GM23338 (cell line): ENCODE results near the gene KIAA1755. TPM values are rescaled to one million over a fixed set of nuclear protein-coding genes. Genes with fewer than 3 reads are reported as not detected.

Experiments used
- ATAC-seq: fragments of 200-7000 bp; cut with Tn5 transposase; 3 replicates; pipeline ENCODE4 v1.9.1; 2020
- DNase-seq: peaks from one replicate; pipeline ENCODE4 v3.0.0-alpha.2; 2015; ENCODE audit warnings: low spot score
- H2AFZ ChIP-seq: fragments of 200-600 bp; sonication (generic); 2 replicates; pipeline ENCODE4 v1.8.0; 2016; ENCODE audit warnings: antibody characterized with exemption, mild to moderate bottlenecking, moderate library complexity
- H3F3A ChIP-seq: fragments of 200-600 bp; sonication (generic); replicated peaks from 2 replicates; pipeline ENCODE4 v1.8.0; 2017; ENCODE audit warnings: antibody characterized with exemption, mixed run types, low read depth
- H3K27ac ChIP-seq: fragments of 200-600 bp; sonication (generic); 2 replicates; pipeline ENCODE4 v1.6.1; 2016; ENCODE audit warnings: low read depth
- H3K27me3 ChIP-seq: fragments of 200-600 bp; sonication (generic); 2 replicates; pipeline ENCODE4 v1.8.0; 2016; ENCODE audit warnings: mild to moderate bottlenecking, mixed run types, moderate library complexity; ENCODE audit not compliant: insufficient read depth
- H3K36me3 ChIP-seq: fragments of 200-600 bp; sonication (generic); 2 replicates; pipeline ENCODE4 v1.8.0; 2016; ENCODE audit warnings: mild to moderate bottlenecking; ENCODE audit not compliant: insufficient read depth
- H3K4me1 ChIP-seq: fragments of 200-600 bp; sonication (generic); 2 replicates; pipeline ENCODE4 v1.8.0; 2016; ENCODE audit warnings: mild to moderate bottlenecking, moderate library complexity; ENCODE audit not compliant: insufficient read depth
- H3K4me2 ChIP-seq: fragments of 200-600 bp; sonication (generic); 2 replicates; pipeline ENCODE4 v1.7.1; 2017; ENCODE audit warnings: mixed run types
- H3K4me3 ChIP-seq: fragments of 200-600 bp; sonication (generic); 2 replicates; pipeline ENCODE4 v1.6.1; 2016; ENCODE audit warnings: mixed run types
- H3K79me2 ChIP-seq: fragments of 200-600 bp; sonication (generic); replicated peaks from 2 replicates; pipeline ENCODE4 v1.8.0; 2017; ENCODE audit warnings: mild to moderate bottlenecking; ENCODE audit not compliant: insufficient read depth
- H3K9me2 ChIP-seq: fragments of 200-600 bp; sonication (generic); 2 replicates; pipeline ENCODE4 v1.8.0; 2017; ENCODE audit not compliant: insufficient read depth
- H4K20me1 ChIP-seq: fragments of 200-600 bp; sonication (generic); replicated peaks from 2 replicates; pipeline ENCODE4 v1.8.0; 2017; ENCODE audit warnings: mild to moderate bottlenecking; ENCODE audit not compliant: insufficient read depth
- H3K27ac Mint-ChIP-seq: 2 replicates; pipeline ENCODE4 v1.8.0; 2020; ENCODE audit warnings: inconsistent platforms, mild to moderate bottlenecking, moderate library complexity, mixed read lengths
- H3K27me3 Mint-ChIP-seq: 3 replicates; pipeline ENCODE4 v1.8.0; 2022; ENCODE audit warnings: low read depth, mild to moderate bottlenecking, moderate library complexity, mixed read lengths, inconsistent platforms; ENCODE audit not compliant: insufficient read depth, poor library complexity
- H3K36me3 Mint-ChIP-seq: 3 replicates; pipeline ENCODE4 v1.8.0; 2021; ENCODE audit warnings: low read depth, mild to moderate bottlenecking, inconsistent platforms, moderate library complexity, mixed read lengths
- H3K4me1 Mint-ChIP-seq: 3 replicates; pipeline ENCODE4 v1.8.0; 2020; ENCODE audit warnings: mild to moderate bottlenecking, inconsistent platforms, mixed read lengths
- H3K4me3 Mint-ChIP-seq: 3 replicates; pipeline ENCODE4 v1.8.0; 2021; ENCODE audit warnings: moderate library complexity, mild to moderate bottlenecking, inconsistent platforms, mixed read lengths
- H3K9me3 Mint-ChIP-seq: 3 replicates; pipeline ENCODE4 v1.8.0; 2020; ENCODE audit warnings: moderate library complexity, mild to moderate bottlenecking, inconsistent platforms, mixed read lengths
- EZH2phosphoT487 ChIP-seq: fragments of 200-600 bp; sonication (generic); IDR thresholded peaks from one replicate; pipeline ENCODE4 v1.8.1; 2018; ENCODE audit warnings: antibody characterized with exemption; ENCODE audit not compliant: unreplicated experiment
- JUNB ChIP-seq: IDR thresholded peaks from one replicate; pipeline ENCODE4 v1.6.1; 2016; ENCODE audit warnings: antibody characterized with exemption; ENCODE audit not compliant: unreplicated experiment
- POLR2AphosphoS5 ChIP-seq: IDR thresholded peaks from 2 replicates; pipeline ENCODE4 v1.6.1; 2016; ENCODE audit warnings: antibody characterized with exemption, low read depth
- STAT1 ChIP-seq: IDR thresholded peaks from one replicate; pipeline ENCODE4 v1.6.1; 2016; ENCODE audit warnings: antibody characterized with exemption; ENCODE audit not compliant: unreplicated experiment
- ZNF114 ChIP-seq: fragments of 250-450 bp; sonication (Bioruptor Pico); IDR thresholded peaks from 2 replicates; pipeline ENCODE4 v1.5.0; 2020; ENCODE audit warnings: mild to moderate bottlenecking, moderate library complexity
- ZNF331 ChIP-seq: fragments of 250-450 bp; sonication (Bioruptor Pico); IDR thresholded peaks from 2 replicates; pipeline ENCODE4 v1.5.0; 2020; ENCODE audit warnings: low read depth, mild to moderate bottlenecking, moderate library complexity
- ZNF462 ChIP-seq: fragments of 250-450 bp; sonication (Bioruptor Pico); IDR thresholded peaks from 2 replicates; pipeline ENCODE4 v1.5.0; 2020; ENCODE audit warnings: mild to moderate bottlenecking, moderate library complexity
- polyA plus RNA-seq: library from polyadenylated mRNA; unstranded; fragments of >200 nt; fragmentation: Nextera tagmentation; extraction: Ambion mirVana; gene quantifications from 2 replicates; pipeline ENCODE4 v1.2.1, GENCODE V29; 2016
- total RNA-seq: library from RNA; depleted of rRNA; stranded (reverse); fragments of >200 nt; shearing (Covaris generic); gene quantifications from 2 replicates; pipeline ENCODE4 v1.2.3, GENCODE V29; 2014

The KIAA1755 gene
- total and polyA plus RNA-seq, 2 experiments from 2014 or later, result 0.28 TPM; not detected in 1

DNA sequence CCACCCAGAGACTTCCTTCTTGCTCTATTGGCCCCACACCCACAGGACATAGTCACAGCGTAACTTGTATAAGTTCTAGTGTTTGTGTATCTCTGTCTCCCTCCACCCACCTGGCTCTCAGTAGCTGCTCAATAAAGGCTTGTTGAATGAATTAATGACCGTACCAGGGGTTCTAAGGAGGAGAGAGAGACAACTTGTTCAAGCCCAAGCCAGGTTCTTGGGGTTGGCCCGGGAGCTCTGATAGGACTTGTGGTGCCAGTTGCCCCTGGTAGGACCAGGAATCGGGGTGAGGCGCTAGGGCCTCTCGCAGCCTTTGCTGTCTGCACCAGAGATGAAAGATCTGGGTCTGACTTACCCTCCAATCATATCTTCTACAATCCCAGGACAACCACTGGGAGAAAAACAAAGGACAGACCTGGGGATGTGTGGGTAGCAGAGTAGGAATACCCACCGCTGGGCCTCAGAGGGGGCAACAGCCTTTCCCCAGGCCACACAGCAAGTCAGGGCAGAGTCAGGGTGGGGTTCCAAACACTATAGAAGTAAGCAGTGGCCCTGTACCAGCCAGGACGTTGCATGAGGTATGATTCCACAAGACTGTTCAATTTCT lies 90.2 kb downstream of the KIAA1755 start (continued):
- TF ChIP-seq ZNF462 (CRISPR knock-in tag) (no peak), EZH2phosphoT487 (no peak), ZNF114 (CRISPR knock-in tag) (no peak), POLR2AphosphoS5 (no peak), STAT1 (no peak), JUNB (no peak)

DNA sequence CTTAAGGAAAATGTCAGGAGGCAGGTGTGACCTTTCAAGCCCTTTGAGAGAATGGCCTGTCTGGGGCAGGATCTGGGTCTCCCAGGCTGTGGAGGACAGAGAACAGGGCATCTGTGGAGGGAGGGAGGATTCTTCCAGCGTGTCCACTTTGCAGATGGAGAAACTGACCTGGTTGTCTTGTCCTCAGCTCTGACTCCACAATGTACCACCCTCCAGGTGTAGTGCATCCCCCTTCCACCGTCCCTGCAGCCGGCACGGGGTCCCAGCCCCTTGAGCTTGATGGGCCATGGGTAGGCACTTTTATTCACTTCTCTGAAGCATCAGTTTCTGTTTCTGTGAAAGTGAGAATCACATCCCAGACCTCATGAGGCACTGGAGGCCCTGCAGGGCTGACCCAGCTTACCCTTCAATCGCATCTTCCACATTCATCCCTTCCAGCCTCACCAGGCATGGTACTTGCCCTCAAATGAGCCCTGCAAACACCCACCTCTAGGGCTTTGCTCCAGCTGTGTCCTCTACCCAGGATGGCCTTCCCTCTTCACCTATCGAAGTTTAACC lies 90.8 kb downstream of the KIAA1755 start:
- Histone ChIP-seq H3K27me3 (no peaks in the 10 kb centered on the region), H3K79me2 (no peaks in the 10 kb centered on the region), H3K27ac (no peak overlapping the region), H3F3A (no peaks in the 10 kb centered on the region), H4K20me1 (no peaks in the 10 kb centered on the region), H3K4me1 (no peaks in the 10 kb centered on the region), H2AFZ (no peak overlapping the region), H3K4me3 (no peak overlapping the region), H3K4me2 (no peak overlapping the region), H3K36me3 (no peaks in the 10 kb centered on the region), H3K9me2 (no peaks in the 10 kb centered on the region)
- DNase-seq (no peak), ATAC-seq (no peak)
- H3K27ac Mint-ChIP-seq, result no peak overlapping the region
- no peaks in the 10 kb centered on the region for H3K9me3 Mint-ChIP-seq
- no peak for TF ChIP-seq JUNB
- no peak for TF ChIP-seq EZH2phosphoT487
- no peak for TF ChIP-seq ZNF331
- TF ChIP-seq ZNF462 (CRISPR knock-in tag), result no peak
- H3K27me3 Mint-ChIP-seq, result peaks cover 5% of the 10 kb centered on the region
- H3K4me3 Mint-ChIP-seq, result no peak overlapping the region
- H3K4me1 Mint-ChIP-seq, result peaks cover 2% of the 10 kb centered on the region; the same call in 2 of the 3 replicates
- no peaks in the 10 kb centered on the region for H3K36me3 Mint-ChIP-seq
